ENCODE data around the gene RHOBTB1. TPM values are rescaled to one million over a fixed set of nuclear protein-coding genes. Genes with fewer than 3 reads are reported as not detected.

Gene RHOBTB1
- total RNA-seq, result 10 to 100 TPM in 2 of 4 donors, 1 to 10 TPM in 2; 9.3 to 13.8 (median 11.0) TPM
- 5.8 TPM for polyA plus RNA-seq
- long read RNA-seq, donor 1, full-length matches to known transcripts, result 11 of 28 reads
- long read RNA-seq, donor 1, partial matches to known transcripts, result 7 of 28 reads
- long read RNA-seq, donor 1, other reads (novel, unspliced or antisense), result 10 of 28 reads
- long read RNA-seq, donor 2, full-length matches to known transcripts, result 12 of 19 reads
- long read RNA-seq, donor 2, partial matches to known transcripts, result 3 of 19 reads
- long read RNA-seq, donor 2, other reads (novel, unspliced or antisense), result 4 of 19 reads
- long read RNA-seq, donor 3, full-length matches to known transcripts, result 5 of 23 reads
- long read RNA-seq, donor 3, partial matches to known transcripts, result 8 of 23 reads
- long read RNA-seq, donor 3, other reads (novel, unspliced or antisense), result 10 of 23 reads
- long read RNA-seq, donor 4, full-length matches to known transcripts, result 7 of 10 reads
- long read RNA-seq, donor 4, partial matches to known transcripts, result 2 of 10 reads
- long read RNA-seq, donor 4, other reads (novel, unspliced or antisense), result 1 of 10 reads

DNA sequence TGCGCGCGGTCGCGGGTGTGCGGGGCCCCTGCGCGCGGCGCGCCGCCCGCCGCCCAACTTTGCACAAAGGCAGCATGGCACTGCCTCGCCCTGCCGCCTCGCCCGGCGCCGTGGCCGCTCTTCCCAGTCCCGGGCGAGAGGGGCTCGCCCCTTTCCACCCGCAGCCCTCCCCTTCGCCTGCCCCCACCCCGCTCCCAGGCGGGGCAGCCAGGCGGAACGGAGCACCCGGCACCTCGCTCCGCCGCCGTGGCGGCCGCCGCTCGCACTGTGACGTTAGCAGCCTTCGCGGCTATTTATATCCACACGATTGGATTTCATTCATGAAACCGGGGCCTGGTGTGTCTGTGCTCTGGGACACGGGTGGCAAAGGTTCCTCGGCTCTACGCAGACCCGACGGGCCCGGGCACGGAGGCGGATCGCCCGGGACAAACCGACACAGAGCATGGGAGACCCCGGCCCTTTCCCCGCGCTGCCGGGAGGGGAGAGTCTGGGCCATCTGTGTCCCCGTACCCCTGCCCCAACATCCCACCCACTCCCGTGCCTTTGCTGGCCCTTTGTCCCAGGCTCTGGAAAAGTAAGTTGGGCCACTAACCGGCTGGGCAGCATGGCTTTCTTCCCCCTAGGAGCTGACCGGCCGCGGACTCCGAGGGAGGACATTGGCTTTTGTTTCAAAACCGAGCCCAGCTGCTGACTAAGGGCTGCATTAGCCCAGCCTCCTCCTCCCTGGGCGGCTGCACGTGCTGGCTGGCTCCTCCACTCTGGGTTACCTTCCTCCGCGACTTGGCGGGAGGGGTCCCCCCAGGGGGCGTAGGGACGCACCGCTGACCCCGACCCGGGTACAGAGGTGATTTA, at the start of gene RHOBTB1:
Gene RHOBTB1, minus strand, starts transcription at position 128 of the 852 bp plus-strand sequence. CDS start 32,643 bp downstream, outside the sequence.
- Histone ChIP-seq H3K4me3 (ENCODE audit: low read length) (peak within 1 kb of the TSS; percentile 91), H3K27ac (ENCODE audit: low read length) (peak within 1 kb of the TSS; percentile 89), H3K4me1 (ENCODE audit: control insufficient read depth, insufficient read depth, low read length) (no peaks in the 10 kb centered on the region), H3K9me3 (ENCODE audit: control insufficient read depth, low read length) (no peaks in the 10 kb centered on the region), H3K27me3 (ENCODE audit: control insufficient read depth, insufficient read depth) (no peaks in the 10 kb centered on the region)
- DNase-seq (peak; percentile 83 to 93 (median 92)), ATAC-seq (peak; percentile 95)
- under 1% methylated on average over 77 of the region's 77 CpGs for WGBS
- intact Hi-C loops (cut with DNase I), result loop anchor here in 2 of 4 donors (5.0 kb wide), 2 partner anchors 42 to 47 kb away; no protein-coding TSS in a partner anchor

DNA sequence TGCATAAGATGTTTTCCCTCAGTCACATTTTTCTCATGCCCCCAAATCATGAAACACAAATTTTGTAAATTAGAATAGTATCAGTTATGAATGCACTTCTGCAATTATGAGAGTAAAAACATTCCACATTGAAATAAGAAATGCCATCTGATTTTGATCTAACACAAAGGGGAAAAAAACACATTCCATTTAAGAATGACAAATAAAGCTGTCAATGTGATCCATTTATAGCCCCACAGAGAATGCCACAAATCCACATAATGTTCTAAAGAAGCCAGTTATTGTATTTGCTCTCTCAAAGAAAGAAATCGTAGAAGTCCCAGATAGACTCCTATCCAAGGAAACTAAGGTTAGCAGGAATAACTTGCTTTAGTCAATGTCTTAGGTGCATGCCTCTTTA, 48.7 kb upstream of the RHOBTB1 start:
- Histone ChIP-seq H3K4me1 (ENCODE audit: control insufficient read depth, insufficient read depth, low read length) (no peaks in the 10 kb centered on the region), H3K4me3 (ENCODE audit: low read length) (no peak overlapping the region), H3K9me3 (ENCODE audit: control insufficient read depth, low read length) (no peaks in the 10 kb centered on the region), H3K27me3 (ENCODE audit: control insufficient read depth, insufficient read depth) (no peaks in the 10 kb centered on the region), H3K27ac (ENCODE audit: low read length) (no peak overlapping the region)
- WGBS, result 86% methylated on average over 1 of the region's 1 CpG
- DNase-seq, result no peak
- intact Hi-C loops (cut with DNase I), result no loop called here
- ATAC-seq, result no peak

GRCh38 chr10:60990663-60991062, 46.7 kb upstream of the RHOBTB1 start:
- H3K27me3 ChIP-seq (ENCODE audit: control insufficient read depth, insufficient read depth), result no peaks in the 10 kb centered on the region
- no peak overlapping the region for H3K4me3 ChIP-seq (ENCODE audit: low read length)
- intact Hi-C loops (cut with DNase I), result no loop called here
- H3K27ac ChIP-seq (ENCODE audit: low read length), result no peak overlapping the region
- ATAC-seq (no peak), DNase-seq (no peak)
- H3K9me3 ChIP-seq (ENCODE audit: control insufficient read depth, low read length), result no peaks in the 10 kb centered on the region
- WGBS, result 78% methylated on average over 1 of the region's 1 CpG
- H3K4me1 ChIP-seq (ENCODE audit: control insufficient read depth, insufficient read depth, low read length), result no peaks in the 10 kb centered on the region

GRCh38 chr10:60989400-60989876, 45.5 kb upstream of the RHOBTB1 start:
- no peaks in the 10 kb centered on the region for H3K27me3 ChIP-seq (ENCODE audit: control insufficient read depth, insufficient read depth)
- H3K9me3 ChIP-seq (ENCODE audit: control insufficient read depth, low read length), result no peaks in the 10 kb centered on the region
- no peak overlapping the region for H3K27ac ChIP-seq (ENCODE audit: low read length)
- ATAC-seq (no peak), DNase-seq (no peak)
- H3K4me3 ChIP-seq (ENCODE audit: low read length), result no peak overlapping the region
- intact Hi-C loops (cut with DNase I), result no loop called here
- 83% methylated on average over 4 of the region's 4 CpGs for WGBS
- no peaks in the 10 kb centered on the region for H3K4me1 ChIP-seq (ENCODE audit: control insufficient read depth, insufficient read depth, low read length)

DNA sequence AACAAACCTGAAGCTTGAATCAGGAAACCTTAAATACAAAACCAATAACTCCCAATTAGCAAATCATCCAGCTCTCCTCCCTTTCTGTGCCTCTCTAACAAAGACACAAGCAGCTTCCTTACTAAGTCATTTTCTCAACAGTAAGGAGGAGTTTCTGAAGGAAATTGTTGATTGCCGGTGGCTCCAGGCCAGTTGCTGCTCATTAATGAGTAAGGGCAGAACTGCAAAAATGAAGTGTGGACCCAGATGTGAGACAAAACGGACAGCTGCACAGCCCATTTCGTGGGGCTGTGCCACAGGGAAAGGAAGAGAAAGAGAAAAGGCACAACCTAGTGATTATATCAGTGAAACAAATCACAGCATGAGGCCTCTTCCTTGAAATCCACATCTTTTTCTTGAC, 42.8 kb upstream of the RHOBTB1 start:
- Histone ChIP-seq H3K4me3 (ENCODE audit: low read length) (no peak overlapping the region), H3K27me3 (ENCODE audit: control insufficient read depth, insufficient read depth) (no peaks in the 10 kb centered on the region), H3K4me1 (ENCODE audit: control insufficient read depth, insufficient read depth, low read length) (no peaks in the 10 kb centered on the region), H3K9me3 (ENCODE audit: control insufficient read depth, low read length) (no peaks in the 10 kb centered on the region), H3K27ac (ENCODE audit: low read length) (no peak overlapping the region)
- no peak for ATAC-seq
- WGBS, result 38% methylated on average over 3 of the region's 3 CpGs
- intact Hi-C loops (cut with DNase I), result no loop called here
- DNase-seq, result peak in 1 of 3 donors; percentile 24

DNA sequence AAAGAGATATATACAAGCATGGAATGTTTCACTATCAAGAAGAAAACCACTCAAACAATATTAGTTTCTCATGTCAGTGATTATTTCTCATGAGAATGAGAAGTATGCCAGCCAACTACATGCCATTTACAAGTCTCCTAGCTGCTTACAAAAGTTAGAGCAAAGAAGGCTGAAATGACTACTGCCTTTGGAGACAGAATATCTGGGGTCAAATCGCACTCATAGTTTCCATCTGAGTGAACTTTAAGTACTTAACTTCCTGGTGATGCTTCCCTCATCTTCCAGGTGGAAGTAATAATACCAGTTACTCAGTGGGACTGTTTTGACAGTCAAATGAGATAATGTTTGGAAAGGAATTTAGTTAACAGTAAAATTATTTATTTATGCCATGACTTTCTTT, 42.0 kb upstream of the RHOBTB1 start:
- intact Hi-C loops (cut with DNase I), result no loop called here
- no peak for DNase-seq
- WGBS, result 89% methylated on average over 1 of the region's 1 CpG

GRCh38 chr10:60980997-60981396, 37.0 kb upstream of the RHOBTB1 start:
- DNase-seq (no peak), ATAC-seq (no peak)
- no peaks in the 10 kb centered on the region for H3K27me3 ChIP-seq (ENCODE audit: control insufficient read depth, insufficient read depth)
- H3K9me3 ChIP-seq (ENCODE audit: control insufficient read depth, low read length), result no peaks in the 10 kb centered on the region
- H3K4me1 ChIP-seq (ENCODE audit: control insufficient read depth, insufficient read depth, low read length), result peaks cover 2% of the 10 kb centered on the region
- intact Hi-C loops (cut with DNase I), result no loop called here
- WGBS, result 53% methylated on average over 1 of the region's 1 CpG
- no peak overlapping the region for H3K27ac ChIP-seq (ENCODE audit: low read length)
- no peak overlapping the region for H3K4me3 ChIP-seq (ENCODE audit: low read length)

More for the DNA sequence above, 42.0 kb upstream of the RHOBTB1 start:
- no peak overlapping the region for H3K27ac ChIP-seq (ENCODE audit: low read length)
- no peak for ATAC-seq
- H3K4me1 ChIP-seq (ENCODE audit: control insufficient read depth, insufficient read depth, low read length), result no peaks in the 10 kb centered on the region
- H3K27me3 ChIP-seq (ENCODE audit: control insufficient read depth, insufficient read depth), result no peaks in the 10 kb centered on the region
- no peak overlapping the region for H3K4me3 ChIP-seq (ENCODE audit: low read length)
- no peaks in the 10 kb centered on the region for H3K9me3 ChIP-seq (ENCODE audit: control insufficient read depth, low read length)

DNA sequence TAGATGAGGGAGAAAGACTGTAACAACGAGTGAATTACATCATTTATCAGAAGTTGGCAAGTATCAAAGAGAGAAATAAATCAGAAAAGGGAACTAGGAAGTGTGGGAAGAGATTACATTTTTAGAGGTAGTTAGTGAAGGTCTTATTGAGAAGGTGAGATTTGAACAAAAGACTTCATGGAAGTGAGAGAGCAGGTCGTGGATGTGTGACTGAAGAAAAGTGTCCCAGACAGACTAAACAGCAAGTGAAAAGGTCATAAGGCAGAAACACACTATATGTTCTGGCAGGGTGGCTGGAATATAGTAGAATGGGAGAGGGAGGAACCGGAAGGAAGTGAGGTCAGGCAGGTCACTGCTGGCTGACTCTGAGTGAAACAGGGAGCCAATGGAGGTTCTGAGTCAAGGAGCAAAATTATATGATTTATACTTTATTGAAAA, 35.7 kb upstream of the RHOBTB1 start:
- ATAC-seq (no peak), DNase-seq (no peak)
- Histone ChIP-seq H3K4me1 (ENCODE audit: control insufficient read depth, insufficient read depth, low read length) (peaks cover 2% of the 10 kb centered on the region), H3K27ac (ENCODE audit: low read length) (no peak overlapping the region), H3K9me3 (ENCODE audit: control insufficient read depth, low read length) (no peaks in the 10 kb centered on the region), H3K27me3 (ENCODE audit: control insufficient read depth, insufficient read depth) (no peaks in the 10 kb centered on the region), H3K4me3 (ENCODE audit: low read length) (no peak overlapping the region)
- intact Hi-C loops (cut with DNase I), result no loop called here
- 59% methylated on average over 3 of the region's 3 CpGs for WGBS

DNA sequence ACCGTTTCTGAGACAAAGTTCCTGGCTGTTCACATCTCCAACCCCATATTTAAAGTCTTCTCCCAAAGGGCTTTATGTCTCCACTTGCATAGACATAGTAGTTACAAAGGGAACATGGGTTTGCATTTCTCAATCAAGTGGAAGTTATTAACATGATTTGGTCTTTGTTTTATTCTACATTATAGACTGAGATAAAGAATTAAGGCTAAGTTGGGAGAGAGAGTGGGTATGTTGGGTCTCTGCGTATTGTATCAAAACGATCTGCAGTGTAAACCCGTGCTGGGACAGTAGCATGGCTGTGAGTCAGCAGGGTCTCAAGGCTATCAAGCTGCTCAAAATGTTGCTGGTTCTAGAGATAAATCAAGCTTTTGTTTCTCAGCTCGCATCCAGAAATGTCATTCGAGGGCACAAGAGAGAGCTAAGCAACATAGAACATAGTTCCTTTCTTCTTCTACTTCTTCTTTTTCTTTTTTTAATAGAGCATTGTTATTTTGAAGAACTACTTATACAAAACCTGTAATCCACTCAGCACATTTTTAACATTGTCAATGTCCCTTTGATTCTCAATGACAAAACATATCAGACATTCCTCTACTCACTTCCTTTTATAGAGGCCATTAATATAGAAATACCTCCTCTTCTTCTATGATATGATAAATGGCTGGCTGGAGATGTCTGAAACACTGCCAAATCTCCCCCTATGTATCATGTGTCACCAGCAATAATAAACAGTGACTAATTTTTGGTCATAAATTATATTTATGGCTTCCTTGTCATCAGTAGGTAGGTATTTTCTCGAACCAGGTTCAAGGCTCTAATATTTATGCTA, 34.5 kb upstream of the RHOBTB1 start:
- DNase-seq, result no peak
- no peak overlapping the region for H3K27ac ChIP-seq (ENCODE audit: low read length)
- intact Hi-C loops (cut with DNase I), result no loop called here
- no peak for ATAC-seq
- H3K27me3 ChIP-seq (ENCODE audit: control insufficient read depth, insufficient read depth), result no peaks in the 10 kb centered on the region
- 44% methylated on average over 7 of the region's 7 CpGs for WGBS
- peaks cover 2% of the 10 kb centered on the region for H3K4me1 ChIP-seq (ENCODE audit: control insufficient read depth, insufficient read depth, low read length)
- H3K9me3 ChIP-seq (ENCODE audit: control insufficient read depth, low read length), result no peaks in the 10 kb centered on the region
- no peak overlapping the region for H3K4me3 ChIP-seq (ENCODE audit: low read length)

All from right cardiac atrium (tissue), 5 donors.